Neural crest cell (in vitro differentiated cells): ENCODE data around the gene GRHL1. TPM values are rescaled to one million over a fixed set of nuclear protein-coding genes. Genes with fewer than 3 reads are reported as not detected.

Experiments
- DNase-seq: peaks from one replicate; pipeline ENCODE4 v3.0.0; 2021; ENCODE audit warnings: low read depth, mixed read lengths, low spot score
- H3K27ac Mint-ChIP-seq: one replicate; pipeline ENCODE4 v1.8.0; 2021; ENCODE audit warnings: mild to moderate bottlenecking, mixed read lengths; ENCODE audit not compliant: unreplicated experiment
- H3K27me3 Mint-ChIP-seq: 2 replicates; pipeline ENCODE4 v1.8.0; 2021; ENCODE audit warnings: low read depth, mild to moderate bottlenecking, mixed read lengths
- H3K36me3 Mint-ChIP-seq: 2 replicates; pipeline ENCODE4 v1.8.0; 2021; ENCODE audit warnings: low read depth, mild to moderate bottlenecking, mixed read lengths
- H3K4me1 Mint-ChIP-seq: 2 replicates; pipeline ENCODE4 v1.8.0; 2021; ENCODE audit warnings: mixed read lengths
- H3K4me3 Mint-ChIP-seq: one replicate; pipeline ENCODE4 v1.8.0; 2021; ENCODE audit warnings: mild to moderate bottlenecking, mixed read lengths
- H3K9me3 Mint-ChIP-seq: 2 replicates; pipeline ENCODE4 v1.8.0; 2021; ENCODE audit warnings: mixed read lengths
- total RNA-seq: library from RNA; stranded (reverse); gene quantifications from 2 replicates; pipeline ENCODE4 v1.2.1, GENCODE V29; 2021
- TF ChIP-seq, protein P1 (sequence below): fragments of 200-600 bp; sonication (generic); conservative IDR thresholded peaks from 2 replicates; pipeline ENCODE4 v1.5.0; 2021; ENCODE audit warnings: antibody characterized with exemption, mild to moderate bottlenecking

The GRHL1 gene
- total RNA-seq, 1 donor from 2014 or later: 3.4 TPM

- H3K4me1 Mint-ChIP-seq: no peaks in the 10 kb centered on the region
- no peak overlapping the region for H3K4me3 Mint-ChIP-seq
- TF ChIP-seq, protein P1, sequence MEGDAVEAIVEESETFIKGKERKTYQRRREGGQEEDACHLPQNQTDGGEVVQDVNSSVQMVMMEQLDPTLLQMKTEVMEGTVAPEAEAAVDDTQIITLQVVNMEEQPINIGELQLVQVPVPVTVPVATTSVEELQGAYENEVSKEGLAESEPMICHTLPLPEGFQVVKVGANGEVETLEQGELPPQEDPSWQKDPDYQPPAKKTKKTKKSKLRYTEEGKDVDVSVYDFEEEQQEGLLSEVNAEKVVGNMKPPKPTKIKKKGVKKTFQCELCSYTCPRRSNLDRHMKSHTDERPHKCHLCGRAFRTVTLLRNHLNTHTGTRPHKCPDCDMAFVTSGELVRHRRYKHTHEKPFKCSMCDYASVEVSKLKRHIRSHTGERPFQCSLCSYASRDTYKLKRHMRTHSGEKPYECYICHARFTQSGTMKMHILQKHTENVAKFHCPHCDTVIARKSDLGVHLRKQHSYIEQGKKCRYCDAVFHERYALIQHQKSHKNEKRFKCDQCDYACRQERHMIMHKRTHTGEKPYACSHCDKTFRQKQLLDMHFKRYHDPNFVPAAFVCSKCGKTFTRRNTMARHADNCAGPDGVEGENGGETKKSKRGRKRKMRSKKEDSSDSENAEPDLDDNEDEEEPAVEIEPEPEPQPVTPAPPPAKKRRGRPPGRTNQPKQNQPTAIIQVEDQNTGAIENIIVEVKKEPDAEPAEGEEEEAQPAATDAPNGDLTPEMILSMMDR: no peak
- DNase-seq: no peak
- peaks cover 3% of the 10 kb centered on the region for H3K27me3 Mint-ChIP-seq
- no peak overlapping the region for H3K27ac Mint-ChIP-seq
- no peaks in the 10 kb centered on the region for H3K36me3 Mint-ChIP-seq
- H3K9me3 Mint-ChIP-seq: no peaks in the 10 kb centered on the region
These were observed 33.5 kb downstream of the GRHL1 start for GRCh38 chr2:9984871-9985480.

GRCh38 chr2:9985531-9986328, 34.2 kb downstream of the GRHL1 start:
- H3K9me3 Mint-ChIP-seq: no peaks in the 10 kb centered on the region
- H3K27me3 Mint-ChIP-seq: peaks cover 3% of the 10 kb centered on the region
- no peak for DNase-seq
- H3K4me1 Mint-ChIP-seq: no peaks in the 10 kb centered on the region
- no peaks in the 10 kb centered on the region for H3K36me3 Mint-ChIP-seq
- H3K4me3 Mint-ChIP-seq: no peak overlapping the region
- TF ChIP-seq, protein P1: no peak
- no peak overlapping the region for H3K27ac Mint-ChIP-seq

DNA sequence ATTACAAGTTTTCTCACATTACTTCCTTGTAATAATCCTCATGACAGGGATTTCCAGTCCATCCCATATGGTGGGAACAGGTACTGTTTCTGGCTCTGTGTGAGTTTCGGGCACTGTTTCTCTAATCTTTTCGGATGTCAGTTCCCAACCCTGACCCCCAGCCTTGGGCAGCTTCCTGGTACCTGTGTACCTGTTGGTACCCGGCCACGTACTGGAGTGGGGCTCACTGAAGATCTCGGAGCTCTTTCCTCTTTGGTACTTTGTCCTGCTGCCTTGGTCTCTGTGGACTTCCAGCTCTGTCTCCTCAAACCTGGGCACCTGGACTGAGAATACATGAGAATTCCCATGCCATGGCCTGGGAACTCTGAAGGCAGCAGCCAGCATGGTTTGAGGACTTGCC, 36.8 kb downstream of the GRHL1 start:
- H3K27ac Mint-ChIP-seq: no peak overlapping the region
- H3K27me3 Mint-ChIP-seq: no peaks in the 10 kb centered on the region
- no peaks in the 10 kb centered on the region for H3K4me1 Mint-ChIP-seq
- no peak for DNase-seq
- no peaks in the 10 kb centered on the region for H3K36me3 Mint-ChIP-seq
- TF ChIP-seq, protein P1: no peak
- no peak overlapping the region for H3K4me3 Mint-ChIP-seq
- H3K9me3 Mint-ChIP-seq: no peaks in the 10 kb centered on the region

GRCh38 chr2:9990736-9991135, 39.2 kb downstream of the GRHL1 start:
- Mint-ChIP-seq H3K27me3 (no peaks in the 10 kb centered on the region), H3K4me3 (no peak overlapping the region), H3K36me3 (no peaks in the 10 kb centered on the region), H3K27ac (no peak overlapping the region), H3K4me1 (no peaks in the 10 kb centered on the region), H3K9me3 (no peaks in the 10 kb centered on the region)
- no peak for DNase-seq
- TF ChIP-seq, protein P1: no peak

DNA sequence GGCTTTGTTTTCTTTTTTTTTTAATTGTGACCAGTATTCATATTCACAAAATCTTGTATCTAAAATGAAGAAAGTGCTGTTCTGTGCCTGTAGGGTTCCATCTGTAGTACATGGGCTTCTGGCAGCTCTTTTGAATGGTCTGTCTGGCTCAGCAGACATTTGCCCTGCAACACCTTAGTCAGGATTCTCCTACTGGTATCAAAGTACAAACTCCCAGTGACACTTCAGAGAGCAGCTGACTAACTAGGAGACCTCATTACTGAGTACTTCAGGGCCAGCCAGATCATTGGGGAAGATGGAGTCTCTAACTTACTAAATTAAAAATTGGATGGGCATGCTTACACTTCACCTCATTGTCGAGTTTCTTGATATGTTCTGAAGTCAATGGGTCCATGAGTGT, 39.7 kb downstream of the GRHL1 start:
- TF ChIP-seq, protein P1: no peak
- H3K4me1 Mint-ChIP-seq: no peaks in the 10 kb centered on the region
- no peaks in the 10 kb centered on the region for H3K9me3 Mint-ChIP-seq
- H3K27me3 Mint-ChIP-seq: no peaks in the 10 kb centered on the region
- no peak for DNase-seq
- no peak overlapping the region for H3K27ac Mint-ChIP-seq
- H3K4me3 Mint-ChIP-seq: no peak overlapping the region
- no peaks in the 10 kb centered on the region for H3K36me3 Mint-ChIP-seq
